ENCODE measurements around the gene CFAP46. TPM values are rescaled to one million over a fixed set of nuclear protein-coding genes. Genes with fewer than 3 reads are reported as not detected.

Gene CFAP46
- total and polyA plus RNA-seq, 2 experiments from 2014 or later, result 3.1 to 5.4 TPM

DNA sequence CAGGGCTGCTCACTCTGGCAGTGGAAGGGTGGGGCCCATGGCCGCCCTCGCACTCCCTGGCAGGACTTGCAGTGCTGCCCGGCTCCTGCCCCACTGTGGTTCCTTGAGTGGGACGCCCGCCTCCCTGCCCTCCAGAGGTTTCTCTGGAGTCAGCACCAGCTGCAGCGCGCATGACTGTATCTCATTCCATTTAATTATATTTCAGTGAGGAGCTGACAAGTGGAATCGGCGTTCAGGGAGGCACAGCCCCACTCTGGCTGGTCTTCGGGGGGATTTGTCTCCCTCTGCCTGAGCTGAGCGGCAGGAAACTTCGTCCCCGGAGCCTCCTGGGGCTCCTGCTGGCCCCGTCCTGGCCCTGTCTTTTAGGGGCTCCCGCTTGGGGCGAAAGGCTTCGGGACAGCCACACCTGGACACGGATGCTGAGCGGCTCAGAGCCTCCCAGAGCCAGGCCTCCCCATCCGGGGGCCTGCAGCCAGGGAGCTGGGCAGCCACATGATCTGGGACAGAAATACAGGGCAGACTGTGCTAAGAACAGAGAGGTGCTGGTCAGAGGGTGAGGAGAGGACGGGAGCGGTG, 81.2 kb downstream of the CFAP46 start:
- H3K4me3 Mint-ChIP-seq, result no peak overlapping the region
- DNase-seq (ENCODE audit: low spot score) (no peak), ATAC-seq (no peak)
- no peak overlapping the region for H3K27ac Mint-ChIP-seq
- H3K9me3 Mint-ChIP-seq, result no peaks in the 10 kb centered on the region
- H2AFZ ChIP-seq, result no peak overlapping the region
- no peak overlapping the region for H3K4me2 ChIP-seq
- no peak overlapping the region for H3K27ac ChIP-seq (ENCODE audit: low read depth)
- no peak overlapping the region for H3K4me3 ChIP-seq
- H4K20me1 ChIP-seq (replicated peaks; ENCODE audit: insufficient read depth), result no peaks in the 10 kb centered on the region
- TF ChIP-seq ZNF331 (CRISPR knock-in tag; IDR thresholded peaks at IDR 0.05; ENCODE audit: low read depth), result no peak
- TF ChIP-seq, protein P1, sequence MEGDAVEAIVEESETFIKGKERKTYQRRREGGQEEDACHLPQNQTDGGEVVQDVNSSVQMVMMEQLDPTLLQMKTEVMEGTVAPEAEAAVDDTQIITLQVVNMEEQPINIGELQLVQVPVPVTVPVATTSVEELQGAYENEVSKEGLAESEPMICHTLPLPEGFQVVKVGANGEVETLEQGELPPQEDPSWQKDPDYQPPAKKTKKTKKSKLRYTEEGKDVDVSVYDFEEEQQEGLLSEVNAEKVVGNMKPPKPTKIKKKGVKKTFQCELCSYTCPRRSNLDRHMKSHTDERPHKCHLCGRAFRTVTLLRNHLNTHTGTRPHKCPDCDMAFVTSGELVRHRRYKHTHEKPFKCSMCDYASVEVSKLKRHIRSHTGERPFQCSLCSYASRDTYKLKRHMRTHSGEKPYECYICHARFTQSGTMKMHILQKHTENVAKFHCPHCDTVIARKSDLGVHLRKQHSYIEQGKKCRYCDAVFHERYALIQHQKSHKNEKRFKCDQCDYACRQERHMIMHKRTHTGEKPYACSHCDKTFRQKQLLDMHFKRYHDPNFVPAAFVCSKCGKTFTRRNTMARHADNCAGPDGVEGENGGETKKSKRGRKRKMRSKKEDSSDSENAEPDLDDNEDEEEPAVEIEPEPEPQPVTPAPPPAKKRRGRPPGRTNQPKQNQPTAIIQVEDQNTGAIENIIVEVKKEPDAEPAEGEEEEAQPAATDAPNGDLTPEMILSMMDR (conservative IDR thresholded peaks at IDR 0.05; ENCODE audit: low read depth in 2 of 2), result no peak
- TF ChIP-seq ZNF114 (CRISPR knock-in tag; IDR thresholded peaks at IDR 0.05), result no peak
- TF ChIP-seq, protein P2, sequence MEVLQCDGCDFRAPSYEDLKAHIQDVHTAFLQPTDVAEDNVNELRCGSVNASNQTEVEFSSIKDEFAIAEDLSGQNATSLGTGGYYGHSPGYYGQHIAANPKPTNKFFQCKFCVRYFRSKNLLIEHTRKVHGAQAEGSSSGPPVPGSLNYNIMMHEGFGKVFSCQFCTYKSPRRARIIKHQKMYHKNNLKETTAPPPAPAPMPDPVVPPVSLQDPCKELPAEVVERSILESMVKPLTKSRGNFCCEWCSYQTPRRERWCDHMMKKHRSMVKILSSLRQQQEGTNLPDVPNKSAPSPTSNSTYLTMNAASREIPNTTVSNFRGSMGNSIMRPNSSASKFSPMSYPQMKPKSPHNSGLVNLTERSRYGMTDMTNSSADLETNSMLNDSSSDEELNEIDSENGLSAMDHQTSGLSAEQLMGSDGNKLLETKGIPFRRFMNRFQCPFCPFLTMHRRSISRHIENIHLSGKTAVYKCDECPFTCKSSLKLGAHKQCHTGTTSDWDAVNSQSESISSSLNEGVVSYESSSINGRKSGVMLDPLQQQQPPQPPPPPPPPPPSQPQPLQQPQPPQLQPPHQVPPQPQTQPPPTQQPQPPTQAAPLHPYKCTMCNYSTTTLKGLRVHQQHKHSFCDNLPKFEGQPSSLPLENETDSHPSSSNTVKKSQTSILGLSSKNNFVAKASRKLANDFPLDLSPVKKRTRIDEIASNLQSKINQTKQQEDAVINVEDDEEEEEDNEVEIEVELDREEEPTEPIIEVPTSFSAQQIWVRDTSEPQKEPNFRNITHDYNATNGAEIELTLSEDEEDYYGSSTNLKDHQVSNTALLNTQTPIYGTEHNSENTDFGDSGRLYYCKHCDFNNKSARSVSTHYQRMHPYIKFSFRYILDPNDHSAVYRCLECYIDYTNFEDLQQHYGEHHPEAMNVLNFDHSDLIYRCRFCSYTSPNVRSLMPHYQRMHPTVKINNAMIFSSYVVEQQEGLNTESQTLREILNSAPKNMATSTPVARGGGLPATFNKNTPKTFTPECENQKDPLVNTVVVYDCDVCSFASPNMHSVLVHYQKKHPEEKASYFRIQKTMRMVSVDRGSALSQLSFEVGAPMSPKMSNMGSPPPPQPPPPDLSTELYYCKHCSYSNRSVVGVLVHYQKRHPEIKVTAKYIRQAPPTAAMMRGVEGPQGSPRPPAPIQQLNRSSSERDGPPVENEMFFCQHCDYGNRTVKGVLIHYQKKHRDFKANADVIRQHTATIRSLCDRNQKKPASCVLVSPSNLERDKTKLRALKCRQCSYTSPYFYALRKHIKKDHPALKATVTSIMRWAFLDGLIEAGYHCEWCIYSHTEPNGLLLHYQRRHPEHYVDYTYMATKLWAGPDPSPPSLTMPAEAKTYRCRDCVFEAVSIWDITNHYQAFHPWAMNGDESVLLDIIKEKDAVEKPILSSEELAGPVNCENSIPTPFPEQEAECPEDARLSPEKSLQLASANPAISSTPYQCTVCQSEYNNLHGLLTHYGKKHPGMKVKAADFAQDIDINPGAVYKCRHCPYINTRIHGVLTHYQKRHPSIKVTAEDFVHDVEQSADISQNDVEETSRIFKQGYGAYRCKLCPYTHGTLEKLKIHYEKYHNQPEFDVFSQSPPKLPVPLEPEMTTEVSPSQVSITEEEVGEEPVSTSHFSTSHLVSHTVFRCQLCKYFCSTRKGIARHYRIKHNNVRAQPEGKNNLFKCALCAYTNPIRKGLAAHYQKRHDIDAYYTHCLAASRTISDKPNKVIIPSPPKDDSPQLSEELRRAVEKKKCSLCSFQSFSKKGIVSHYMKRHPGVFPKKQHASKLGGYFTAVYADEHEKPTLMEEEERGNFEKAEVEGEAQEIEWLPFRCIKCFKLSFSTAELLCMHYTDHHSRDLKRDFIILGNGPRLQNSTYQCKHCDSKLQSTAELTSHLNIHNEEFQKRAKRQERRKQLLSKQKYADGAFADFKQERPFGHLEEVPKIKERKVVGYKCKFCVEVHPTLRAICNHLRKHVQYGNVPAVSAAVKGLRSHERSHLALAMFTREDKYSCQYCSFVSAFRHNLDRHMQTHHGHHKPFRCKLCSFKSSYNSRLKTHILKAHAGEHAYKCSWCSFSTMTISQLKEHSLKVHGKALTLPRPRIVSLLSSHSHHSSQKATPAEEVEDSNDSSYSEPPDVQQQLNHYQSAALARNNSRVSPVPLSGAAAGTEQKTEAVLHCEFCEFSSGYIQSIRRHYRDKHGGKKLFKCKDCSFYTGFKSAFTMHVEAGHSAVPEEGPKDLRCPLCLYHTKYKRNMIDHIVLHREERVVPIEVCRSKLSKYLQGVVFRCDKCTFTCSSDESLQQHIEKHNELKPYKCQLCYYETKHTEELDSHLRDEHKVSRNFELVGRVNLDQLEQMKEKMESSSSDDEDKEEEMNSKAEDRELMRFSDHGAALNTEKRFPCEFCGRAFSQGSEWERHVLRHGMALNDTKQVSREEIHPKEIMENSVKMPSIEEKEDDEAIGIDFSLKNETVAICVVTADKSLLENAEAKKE (CRISPR knock-in tag; IDR thresholded peaks at IDR 0.05), result no peak
- TF ChIP-seq, protein P3, sequence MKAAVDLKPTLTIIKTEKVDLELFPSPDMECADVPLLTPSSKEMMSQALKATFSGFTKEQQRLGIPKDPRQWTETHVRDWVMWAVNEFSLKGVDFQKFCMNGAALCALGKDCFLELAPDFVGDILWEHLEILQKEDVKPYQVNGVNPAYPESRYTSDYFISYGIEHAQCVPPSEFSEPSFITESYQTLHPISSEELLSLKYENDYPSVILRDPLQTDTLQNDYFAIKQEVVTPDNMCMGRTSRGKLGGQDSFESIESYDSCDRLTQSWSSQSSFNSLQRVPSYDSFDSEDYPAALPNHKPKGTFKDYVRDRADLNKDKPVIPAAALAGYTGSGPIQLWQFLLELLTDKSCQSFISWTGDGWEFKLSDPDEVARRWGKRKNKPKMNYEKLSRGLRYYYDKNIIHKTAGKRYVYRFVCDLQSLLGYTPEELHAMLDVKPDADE (IDR thresholded peaks at IDR 0.05), result no peak
- no peaks in the 10 kb centered on the region for H3K9me2 ChIP-seq (ENCODE audit: insufficient read depth)
- no peaks in the 10 kb centered on the region for H3K79me2 ChIP-seq (replicated peaks; ENCODE audit: insufficient read depth)
- H3K27me3 ChIP-seq (ENCODE audit: insufficient read depth), result no peaks in the 10 kb centered on the region
- H3K4me1 ChIP-seq (ENCODE audit: insufficient read depth), result no peaks in the 10 kb centered on the region
- peaks cover 6% of the 10 kb centered on the region for H3K27me3 Mint-ChIP-seq (ENCODE audit: insufficient read depth, low read depth, poor library complexity)
- H3F3A ChIP-seq (replicated peaks; ENCODE audit: low read depth), result no peaks in the 10 kb centered on the region
- peaks cover 15% of the 10 kb centered on the region for H3K4me1 Mint-ChIP-seq
- peaks cover 3% of the 10 kb centered on the region; the same call in 1 of the 3 replicates for H3K36me3 Mint-ChIP-seq (ENCODE audit: low read depth)
- no peaks in the 10 kb centered on the region for H3K36me3 ChIP-seq (ENCODE audit: insufficient read depth)
